ENCODE measurements around the gene SEC61B. TPM values are rescaled to one million over a fixed set of nuclear protein-coding genes. Genes with fewer than 3 reads are reported as not detected.

Gene SEC61B
- total and polyA plus RNA-seq, 10 of the 15 experiments (the other 5 are each of a cell fraction or from before 2014, with no cell fraction given) = 108 to 747 (median 301) TPM

GRCh38 chr9:99173570-99174504, 48.2 kb upstream of the SEC61B start (continued):
- TF ChIP-seq RBBP5 (conservative IDR thresholded peaks at IDR 0.05) (no peak), BCL3 (IDR thresholded peaks at IDR 0.05; ENCODE audit: borderline replicate concordance, insufficient read depth, low read depth, low read length, poor library complexity, severe bottlenecking) (peak; percentile 33), SMC3 (IDR thresholded peaks at IDR 0.05; ENCODE audit: borderline replicate concordance, low read length) (no peak), JUNB (IDR thresholded peaks at IDR 0.05) (peak; percentile 86), E2F4 (IDR thresholded peaks at IDR 0.05; ENCODE audit: low read depth, low read length) (no peak), BRCA1 (IDR thresholded peaks at IDR 0.05; ENCODE audit: low read depth, low read length) (no peak), E4F1 (IDR thresholded peaks at IDR 0.05; ENCODE audit: borderline replicate concordance, partially characterized antibody) (no peak), IRF4 (IDR thresholded peaks at IDR 0.05; ENCODE audit: low read depth, low read length) (peak; percentile 60; the same call in 1 of the 2 replicates), FOS (IDR thresholded peaks at IDR 0.05; ENCODE audit: borderline replicate concordance, extremely low read depth, insufficient read length) (no peak), TCF3 (IDR thresholded peaks at IDR 0.05; ENCODE audit: borderline replicate concordance, insufficient read depth, low read depth, low read length) (no peak), MLLT1 (IDR thresholded peaks at IDR 0.05) (no peak), BCL11A (IDR thresholded peaks at IDR 0.05; ENCODE audit: low read depth, low read length) (no peak), SMARCA5 (IDR thresholded peaks at IDR 0.05) (no peak), NFYA (IDR thresholded peaks at IDR 0.05; ENCODE audit: borderline replicate concordance, low read depth, low read length) (no peak), TCF7 (IDR thresholded peaks at IDR 0.05; ENCODE audit: borderline replicate concordance) (no peak), MXI1 (IDR thresholded peaks at IDR 0.05; ENCODE audit: low read depth, low read length) (no peak), DPF2 (IDR thresholded peaks at IDR 0.05) (0 out of 2 replicates have a peak, but pooled peaks have one; percentile 20), ZNF592 (IDR thresholded peaks at IDR 0.05) (no peak), PAX8 (IDR thresholded peaks at IDR 0.05) (no peak)

All from GM12878 (cell line).